Measurements from ENCODE around the gene UIMC1.

Gene UIMC1

GRCh38 chr5:176894298-176894697, 112.3 kb downstream of the UIMC1 start:
- Mint-ChIP-seq H3K9me3 (no peaks in the 10 kb centered on the region), H3K4me3 (no peak overlapping the region)

DNA sequence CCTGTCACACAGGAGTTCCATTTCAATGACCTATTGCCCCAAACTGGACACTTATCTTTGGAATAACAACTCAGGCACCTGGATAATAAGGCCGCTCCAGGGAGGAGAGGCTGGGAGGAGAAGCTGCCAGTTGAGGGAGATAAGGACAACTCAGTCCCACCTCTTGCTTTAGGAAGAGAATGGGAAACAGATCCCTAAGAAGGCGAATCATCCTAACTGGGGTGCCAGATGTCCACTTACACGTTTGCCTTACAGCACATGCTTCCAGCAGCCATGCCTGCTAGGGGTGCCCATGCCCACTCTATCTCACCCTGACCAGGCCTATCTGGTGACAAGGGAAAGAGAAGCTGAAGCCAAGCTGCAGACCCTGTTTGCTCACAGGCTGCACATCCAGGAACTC, 113.9 kb downstream of the UIMC1 start:
- Mint-ChIP-seq H3K4me1 (no peaks in the 10 kb centered on the region), H3K36me3 (ENCODE audit: low read depth) (no peaks in the 10 kb centered on the region), H3K27me3 (ENCODE audit: low read depth) (peaks cover 13% of the 10 kb centered on the region), H3K27ac (no peak overlapping the region), H3K9me3 (no peaks in the 10 kb centered on the region), H3K4me3 (no peak overlapping the region)
- TF ChIP-seq, protein P1, sequence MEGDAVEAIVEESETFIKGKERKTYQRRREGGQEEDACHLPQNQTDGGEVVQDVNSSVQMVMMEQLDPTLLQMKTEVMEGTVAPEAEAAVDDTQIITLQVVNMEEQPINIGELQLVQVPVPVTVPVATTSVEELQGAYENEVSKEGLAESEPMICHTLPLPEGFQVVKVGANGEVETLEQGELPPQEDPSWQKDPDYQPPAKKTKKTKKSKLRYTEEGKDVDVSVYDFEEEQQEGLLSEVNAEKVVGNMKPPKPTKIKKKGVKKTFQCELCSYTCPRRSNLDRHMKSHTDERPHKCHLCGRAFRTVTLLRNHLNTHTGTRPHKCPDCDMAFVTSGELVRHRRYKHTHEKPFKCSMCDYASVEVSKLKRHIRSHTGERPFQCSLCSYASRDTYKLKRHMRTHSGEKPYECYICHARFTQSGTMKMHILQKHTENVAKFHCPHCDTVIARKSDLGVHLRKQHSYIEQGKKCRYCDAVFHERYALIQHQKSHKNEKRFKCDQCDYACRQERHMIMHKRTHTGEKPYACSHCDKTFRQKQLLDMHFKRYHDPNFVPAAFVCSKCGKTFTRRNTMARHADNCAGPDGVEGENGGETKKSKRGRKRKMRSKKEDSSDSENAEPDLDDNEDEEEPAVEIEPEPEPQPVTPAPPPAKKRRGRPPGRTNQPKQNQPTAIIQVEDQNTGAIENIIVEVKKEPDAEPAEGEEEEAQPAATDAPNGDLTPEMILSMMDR (IDR thresholded peaks at IDR 0.05; ENCODE audit: unreplicated experiment in 3 of 3), result no peak

More at GRCh38 chr5:176894298-176894697, 112.3 kb downstream of the UIMC1 start:
- H3K27me3 Mint-ChIP-seq (ENCODE audit: low read depth), result peaks cover 13% of the 10 kb centered on the region
- no peaks in the 10 kb centered on the region for H3K36me3 Mint-ChIP-seq (ENCODE audit: low read depth)
- H3K27ac Mint-ChIP-seq, result no peak overlapping the region
- TF ChIP-seq, protein P1 (IDR thresholded peaks at IDR 0.05; ENCODE audit: unreplicated experiment in 3 of 3), result no peak
- no peaks in the 10 kb centered on the region for H3K4me1 Mint-ChIP-seq

GRCh38 chr5:176891331-176891958, 115.1 kb downstream of the UIMC1 start:
- TF ChIP-seq, protein P1 (IDR thresholded peaks at IDR 0.05; ENCODE audit: unreplicated experiment in 3 of 3), result no peak
- H3K27me3 Mint-ChIP-seq (ENCODE audit: low read depth), result peaks cover 13% of the 10 kb centered on the region
- H3K4me1 Mint-ChIP-seq, result no peaks in the 10 kb centered on the region
- no peaks in the 10 kb centered on the region for H3K36me3 Mint-ChIP-seq (ENCODE audit: low read depth)
- no peaks in the 10 kb centered on the region for H3K9me3 Mint-ChIP-seq
- H3K4me3 Mint-ChIP-seq, result no peak overlapping the region
- H3K27ac Mint-ChIP-seq, result no peak overlapping the region

DNA sequence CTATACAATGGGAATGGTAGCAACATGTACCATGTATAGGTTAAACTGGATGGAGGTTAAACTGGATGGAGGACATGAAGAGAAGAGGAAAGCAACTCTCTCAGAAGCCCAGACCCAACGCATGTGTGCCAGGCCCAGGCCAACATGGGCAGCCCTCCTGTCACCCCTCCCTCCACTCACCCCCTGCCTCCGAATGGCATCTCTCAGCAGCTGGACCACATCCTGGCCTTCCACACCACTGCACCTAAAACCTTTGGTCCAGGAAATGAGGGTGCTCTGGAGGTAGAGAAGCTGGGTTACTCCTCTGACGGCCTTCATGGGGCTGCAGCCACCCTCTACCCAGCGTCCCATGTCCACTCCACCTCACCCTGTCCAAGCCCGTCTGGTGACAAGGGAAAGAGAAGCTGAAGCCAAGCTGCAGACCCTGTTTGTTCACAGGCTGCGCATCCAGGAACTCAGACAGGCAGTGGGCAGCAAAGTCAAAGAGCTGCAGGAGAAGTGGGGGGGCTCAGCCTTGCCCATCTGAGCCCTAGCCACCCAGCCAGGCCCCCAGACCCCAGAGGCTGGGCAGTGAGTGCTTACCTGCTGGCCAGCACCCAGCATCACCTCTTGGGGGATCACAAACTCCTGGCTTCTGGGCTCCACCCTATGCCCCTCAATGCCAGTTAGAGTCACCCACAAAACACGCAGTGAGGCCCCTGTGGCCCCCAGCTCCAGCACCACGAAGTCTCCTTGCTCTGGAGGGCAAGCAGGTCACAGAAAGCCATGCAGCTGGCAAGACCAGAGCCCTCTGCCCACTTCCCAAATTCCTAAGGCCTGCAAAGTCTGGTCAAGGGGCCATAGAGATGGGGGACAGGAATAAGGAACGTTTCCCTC, 115.9 kb downstream of the UIMC1 start:
- no peaks in the 10 kb centered on the region for H3K36me3 Mint-ChIP-seq (ENCODE audit: low read depth)
- no peaks in the 10 kb centered on the region for H3K9me3 Mint-ChIP-seq
- no peak overlapping the region for H3K4me3 Mint-ChIP-seq
- peaks cover 18% of the 10 kb centered on the region for H3K27me3 Mint-ChIP-seq (ENCODE audit: low read depth)
- H3K4me1 Mint-ChIP-seq, result no peaks in the 10 kb centered on the region
- no peak overlapping the region for H3K27ac Mint-ChIP-seq
- TF ChIP-seq, protein P1 (IDR thresholded peaks at IDR 0.05; ENCODE audit: unreplicated experiment in 3 of 3), result no peak

DNA sequence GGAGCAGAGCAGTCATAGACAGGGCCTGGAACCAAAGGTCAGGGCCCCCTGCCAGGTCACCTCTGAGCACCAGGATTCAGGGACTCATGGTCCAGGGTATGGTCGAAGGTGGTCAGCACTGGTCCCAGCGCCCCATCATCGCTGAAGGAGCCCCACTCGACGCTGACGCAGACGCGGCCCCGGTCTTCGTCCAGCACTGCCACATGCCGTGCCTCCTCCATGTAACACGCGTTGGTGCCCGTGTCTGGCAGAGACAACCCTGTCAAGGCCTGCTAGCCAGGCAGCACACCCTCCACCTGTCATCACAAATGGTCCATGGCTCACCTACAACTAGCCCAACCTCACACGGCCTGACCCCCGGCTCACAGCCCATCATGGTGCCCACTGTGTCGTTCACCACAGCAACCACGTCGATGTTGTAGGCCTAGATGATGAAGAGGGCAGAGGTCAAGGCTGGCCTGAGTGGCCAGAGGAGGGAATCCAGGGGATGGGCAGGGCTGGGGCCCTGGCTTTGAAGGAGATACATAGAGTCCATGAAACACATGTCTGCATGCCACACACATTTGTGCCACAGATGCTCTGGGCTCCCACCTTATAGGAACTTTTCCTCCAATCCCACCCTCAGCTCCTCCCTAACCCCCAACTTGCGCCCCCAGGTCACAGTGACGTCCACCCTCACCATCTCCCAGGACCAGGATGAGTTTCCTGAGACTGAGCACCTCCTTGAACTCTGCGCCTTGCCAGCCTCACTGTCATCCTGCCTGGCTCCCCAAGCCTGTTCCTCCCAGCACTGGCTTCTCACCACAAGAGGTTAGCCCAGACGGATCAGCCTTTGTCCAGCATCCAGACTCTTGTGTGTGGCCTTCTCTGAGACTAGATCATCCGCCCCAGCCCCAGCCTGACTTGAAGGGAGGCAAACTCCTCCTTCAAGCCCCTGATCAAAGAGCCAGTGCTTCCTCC, 117.0 kb downstream of the UIMC1 start:
- peaks cover 4% of the 10 kb centered on the region for H3K4me1 Mint-ChIP-seq
- H3K36me3 Mint-ChIP-seq (ENCODE audit: low read depth), result no peaks in the 10 kb centered on the region
- H3K27ac Mint-ChIP-seq, result no peak overlapping the region
- no peaks in the 10 kb centered on the region for H3K9me3 Mint-ChIP-seq
- TF ChIP-seq, protein P1 (IDR thresholded peaks at IDR 0.05; ENCODE audit: unreplicated experiment in 3 of 3), result no peak
- no peak overlapping the region for H3K4me3 Mint-ChIP-seq
- H3K27me3 Mint-ChIP-seq (ENCODE audit: low read depth), result peaks cover 17% of the 10 kb centered on the region

Measured in nephron (organoid).